Tibial artery (tissue), 4 donors: ENCODE measurements around the gene PARD3B.

Experiments
- DNase-seq, 2 donors: peaks; one replicate each; pipeline ENCODE4 v3.0.0-alpha.2; 2019
- H3K27ac ChIP-seq, 2 donors: fragments of 200-600 bp; sonication (generic) in 1 of 2; 1 replicate in 1 of 2; 2 replicates in 1 of 2; pipeline ENCODE4 v1.5.1; 2018 to 2019; ENCODE audit warnings: mild to moderate bottlenecking in 1 of 2
- H3K27me3 ChIP-seq, 2 donors: fragments of 200-600 bp; sonication (generic) in 1 of 2; one replicate each; pipeline versions ENCODE4 v1.5.1 to v1.6.0; 2016 to 2019
- H3K36me3 ChIP-seq, 3 donors: fragments of 200-600 bp; sonication (generic) in 2 of 3; one replicate each; pipeline ENCODE4 v1.5.1; 2016 to 2019; ENCODE audit warnings: mild to moderate bottlenecking in 2 of 3
- H3K4me1 ChIP-seq, 4 donors: fragments of 200-600 bp; sonication (generic) in 2 of 4; 1 replicate in 3 of 4; 2 replicates in 1 of 4; pipeline ENCODE4 v1.5.1; 2016 to 2019
- H3K4me3 ChIP-seq, 2 donors: fragments of 200-600 bp; sonication (generic) in 1 of 2; 1 replicate in 1 of 2; 2 replicates in 1 of 2; pipeline ENCODE4 v1.5.1; 2018 to 2019; ENCODE audit warnings: mild to moderate bottlenecking in 2 of 2
- H3K9me3 ChIP-seq, 3 donors: fragments of 200-600 bp; sonication (generic) in 1 of 3; one replicate each; pipeline ENCODE4 v1.5.1; 2016 to 2019
- CTCF ChIP-seq, 2 experiments: fragments of 200-600 bp in 1 of 2; fragments of 450-650 bp in 1 of 2; IDR thresholded peaks; one replicate each; pipeline ENCODE4 v1.5.1; 2017 to 2019; ENCODE audit warnings: antibody characterized with exemption in 2 of 2, mild to moderate bottlenecking in 1 of 2, moderate library complexity in 1 of 2
- intact Hi-C: fragments of 100-400 bp; cut with DNase I; formaldehyde crosslinking; loops from one replicate; pipeline ENCODE4 v1.15.0; 2023; ENCODE audit warnings: low total_unique reads

Gene PARD3B

DNA sequence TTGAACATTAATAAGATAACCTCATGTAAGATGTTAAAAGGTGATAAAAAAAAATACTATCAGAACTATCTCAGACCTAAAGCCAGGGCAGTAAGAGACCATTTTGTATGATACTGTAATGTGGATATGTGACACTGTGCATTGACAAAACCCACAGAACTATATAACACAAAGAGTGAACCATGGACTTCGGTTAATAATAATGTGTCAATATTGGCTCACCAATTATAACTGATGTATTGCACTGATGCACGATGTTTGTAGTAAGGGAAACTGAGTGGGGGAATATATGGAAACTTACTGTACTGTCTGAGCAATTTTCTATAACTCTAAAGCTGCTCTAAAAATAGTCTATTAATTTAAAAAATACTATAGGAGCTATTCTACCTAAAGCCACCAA, 40.7 kb upstream of the PARD3B start:
- Histone ChIP-seq H3K27me3 (no peaks in the 10 kb centered on the region), H3K4me3 (no peak overlapping the region), H3K9me3 (no peaks in the 10 kb centered on the region), H3K36me3 (no peaks in the 10 kb centered on the region), H3K4me1 (no peaks in the 10 kb centered on the region), H3K27ac (no peak overlapping the region)
- TF ChIP-seq CTCF (IDR thresholded peaks at IDR 0.05): no peak
- intact Hi-C loops: no loop called here
- DNase-seq: no peak

DNA sequence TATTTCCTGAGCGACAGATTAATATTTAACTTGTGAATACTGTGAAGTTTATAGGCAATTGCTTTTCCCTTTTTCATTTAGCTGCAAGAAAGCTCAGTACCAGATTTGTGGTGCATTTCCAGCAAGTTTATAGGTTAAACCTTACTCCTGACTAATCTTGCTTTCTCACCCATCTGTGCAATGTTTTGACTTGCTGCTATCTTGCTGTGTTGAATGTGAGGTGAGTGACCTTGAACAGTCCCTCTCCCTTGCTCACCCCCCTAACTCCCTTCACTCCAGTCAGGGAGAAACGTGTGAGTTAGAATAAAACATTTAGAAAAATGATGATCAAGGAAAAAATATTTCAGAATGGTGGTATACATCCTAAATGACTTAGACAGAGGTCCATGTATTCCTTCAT, 39.8 kb upstream of the PARD3B start:
- TF ChIP-seq CTCF (IDR thresholded peaks at IDR 0.05): no peak
- DNase-seq: no peak
- intact Hi-C loops: no loop called here
- H3K4me3 ChIP-seq: no peak overlapping the region
- H3K27me3 ChIP-seq: no peaks in the 10 kb centered on the region
- no peak overlapping the region for H3K27ac ChIP-seq
- H3K4me1 ChIP-seq: no peaks in the 10 kb centered on the region
- no peaks in the 10 kb centered on the region for H3K9me3 ChIP-seq
- H3K36me3 ChIP-seq: no peaks in the 10 kb centered on the region

GRCh38 chr2:204505946-204506345, 39.3 kb upstream of the PARD3B start:
- H3K4me1 ChIP-seq: no peaks in the 10 kb centered on the region
- H3K4me3 ChIP-seq: no peak overlapping the region
- TF ChIP-seq CTCF (IDR thresholded peaks at IDR 0.05): no peak
- intact Hi-C loops: no loop called here
- H3K9me3 ChIP-seq: no peaks in the 10 kb centered on the region
- DNase-seq: no peak
- no peaks in the 10 kb centered on the region for H3K36me3 ChIP-seq
- no peak overlapping the region for H3K27ac ChIP-seq
- no peaks in the 10 kb centered on the region for H3K27me3 ChIP-seq

- H3K27ac ChIP-seq: no peak overlapping the region
- intact Hi-C loops: no loop called here
- H3K4me3 ChIP-seq: no peak overlapping the region
- no peaks in the 10 kb centered on the region for H3K4me1 ChIP-seq
- no peaks in the 10 kb centered on the region for H3K36me3 ChIP-seq
- TF ChIP-seq CTCF (IDR thresholded peaks at IDR 0.05): no peak
- H3K27me3 ChIP-seq: no peaks in the 10 kb centered on the region
- no peaks in the 10 kb centered on the region for H3K9me3 ChIP-seq
- no peak for DNase-seq
Observed at GRCh38 chr2:204507636-204508035, 37.6 kb upstream of the PARD3B start.

DNA sequence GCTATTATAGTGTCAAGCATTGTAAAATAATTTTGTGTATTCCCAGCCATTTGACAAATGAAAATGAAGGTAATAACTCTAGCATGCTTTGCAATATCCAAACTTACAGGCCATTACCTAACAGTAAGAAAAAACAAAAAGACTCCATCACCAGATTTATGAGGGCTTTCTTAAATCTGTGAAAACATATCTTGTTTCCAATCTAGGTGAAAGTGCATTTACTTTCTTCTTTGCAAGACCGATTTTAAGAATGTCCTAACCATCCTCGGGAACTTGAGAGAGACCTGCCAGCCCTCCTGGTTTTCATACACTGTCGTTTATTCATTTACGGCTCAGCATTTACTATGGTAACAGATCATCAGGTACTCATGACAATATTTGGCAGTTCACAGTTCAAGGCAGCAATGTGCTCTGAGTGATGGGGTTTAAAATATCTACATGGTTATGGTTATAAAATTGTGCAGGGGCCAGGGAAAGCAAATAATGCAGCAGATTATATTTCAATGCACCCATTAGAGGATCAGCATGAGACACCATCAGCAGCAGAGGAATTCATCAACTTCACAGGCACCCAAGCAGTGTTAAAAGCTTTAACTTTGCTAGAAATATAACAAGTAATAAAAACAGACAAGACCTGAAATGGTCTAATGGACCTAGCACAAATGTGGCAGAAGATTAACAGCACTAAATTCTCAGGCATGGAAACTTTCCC, 34.4 kb upstream of the PARD3B start:
- H3K27ac ChIP-seq: no peak overlapping the region
- H3K4me1 ChIP-seq: no peaks in the 10 kb centered on the region
- no peaks in the 10 kb centered on the region for H3K9me3 ChIP-seq
- H3K36me3 ChIP-seq: no peaks in the 10 kb centered on the region
- DNase-seq: no peak
- intact Hi-C loops: no loop called here
- no peaks in the 10 kb centered on the region for H3K27me3 ChIP-seq
- TF ChIP-seq CTCF (IDR thresholded peaks at IDR 0.05): no peak
- no peak overlapping the region for H3K4me3 ChIP-seq

DNA sequence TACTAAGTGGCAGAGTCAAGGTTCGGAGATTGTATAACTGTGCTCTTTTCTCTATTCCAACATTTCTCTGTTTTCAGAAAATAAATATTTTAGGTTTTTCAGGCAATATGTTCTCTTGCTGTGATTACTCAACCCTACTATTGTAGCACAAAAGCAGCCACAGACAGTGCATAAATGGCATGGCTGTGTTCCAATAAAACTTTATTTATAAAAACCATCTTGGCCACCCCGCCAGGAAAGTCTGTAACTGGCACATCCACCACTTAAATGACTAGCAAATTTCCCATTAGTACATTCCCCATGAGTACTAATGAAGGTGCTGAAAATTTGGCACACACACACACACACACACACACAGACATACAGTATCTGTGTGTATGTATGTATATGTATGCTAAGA, 30.8 kb upstream of the PARD3B start:
- Histone ChIP-seq H3K27me3 (no peaks in the 10 kb centered on the region), H3K9me3 (no peaks in the 10 kb centered on the region), H3K36me3 (no peaks in the 10 kb centered on the region), H3K4me3 (no peak overlapping the region), H3K27ac (no peak overlapping the region), H3K4me1 (no peaks in the 10 kb centered on the region)
- intact Hi-C loops: no loop called here
- TF ChIP-seq CTCF (IDR thresholded peaks at IDR 0.05): no peak
- no peak for DNase-seq
